HG03280 (cell line): ENCODE results near the gene IGSF9.
"Not testable (repeated sequence)": the region's sequence is repeated elsewhere in the genome, so short reads cannot be mapped to it uniquely, and the experiment has no call there.

Experiments used
- ATAC-seq: cut with Tn5 transposase; IDR thresholded peaks from one replicate; pipeline ENCODE4 v1.9.1; 2021; ENCODE audit warnings: mild to moderate bottlenecking, moderate library complexity; ENCODE audit not compliant: unreplicated experiment

Gene IGSF9

DNA sequence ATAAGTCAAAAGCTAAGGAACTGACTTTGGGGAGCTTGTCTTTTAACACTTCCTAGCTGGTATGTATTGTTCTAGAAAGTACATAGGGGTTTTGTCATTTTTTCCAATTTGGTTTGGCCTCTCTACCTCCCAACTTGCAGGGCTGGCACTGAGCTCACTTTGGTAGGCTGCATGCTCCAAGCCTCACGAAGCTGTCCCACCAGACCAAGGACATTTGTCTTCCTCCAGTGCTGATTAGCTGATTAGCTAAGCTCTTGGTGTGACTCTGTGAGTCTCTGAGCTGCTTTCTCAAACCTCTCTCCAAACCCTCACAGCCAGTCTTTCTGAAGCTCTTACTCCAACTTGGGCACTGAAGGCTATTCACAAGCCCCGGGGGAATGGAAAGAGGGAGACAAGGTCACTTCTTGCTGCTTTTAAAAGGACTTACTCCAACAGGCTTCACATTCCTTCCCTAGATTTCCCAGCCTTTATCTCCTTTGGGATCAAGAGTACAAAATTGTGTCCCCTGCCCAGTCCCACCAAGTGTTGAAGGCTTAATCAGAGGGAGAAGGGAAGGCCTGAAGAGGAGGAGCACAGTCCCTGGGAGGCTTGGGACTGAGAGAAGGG is 44.6 kb downstream of the IGSF9 start:
- no peak for ATAC-seq

DNA sequence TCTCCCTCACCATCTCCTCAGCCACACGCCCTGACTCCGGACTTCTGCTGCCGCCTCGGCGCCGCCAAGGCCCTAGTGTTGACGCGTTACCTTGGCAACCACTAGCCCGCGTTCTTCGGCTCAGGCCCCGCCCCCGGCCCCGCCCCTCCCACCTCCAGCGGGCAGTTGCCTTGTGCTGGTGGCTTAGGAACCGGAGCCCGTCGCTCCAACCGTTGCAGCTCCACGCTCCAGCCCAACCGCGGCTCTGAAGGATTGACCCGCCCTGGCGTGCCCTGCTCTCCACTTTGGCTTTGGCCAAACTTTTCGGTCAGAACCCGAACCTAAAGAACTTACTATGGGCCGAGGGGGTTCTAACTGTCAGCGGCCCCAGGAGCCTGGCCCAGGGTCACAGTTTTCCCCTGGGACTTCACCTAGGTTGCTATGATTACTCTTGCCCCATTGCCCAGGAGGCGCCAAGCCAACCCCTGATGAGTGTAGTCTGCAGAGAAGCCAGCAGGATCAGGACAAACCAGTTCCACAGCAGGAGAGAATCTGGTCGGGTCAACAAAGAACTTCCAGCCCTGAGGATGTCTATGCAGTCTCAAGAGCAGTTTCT is 45.2 kb downstream of the IGSF9 start, which contains the start of gene CFAP45:
TSS of gene CFAP45 (minus strand) at position 80 of the 595 bp plus-strand sequence. CDS start at position 13, 67 bp downstream.
- no peak for ATAC-seq

DNA sequence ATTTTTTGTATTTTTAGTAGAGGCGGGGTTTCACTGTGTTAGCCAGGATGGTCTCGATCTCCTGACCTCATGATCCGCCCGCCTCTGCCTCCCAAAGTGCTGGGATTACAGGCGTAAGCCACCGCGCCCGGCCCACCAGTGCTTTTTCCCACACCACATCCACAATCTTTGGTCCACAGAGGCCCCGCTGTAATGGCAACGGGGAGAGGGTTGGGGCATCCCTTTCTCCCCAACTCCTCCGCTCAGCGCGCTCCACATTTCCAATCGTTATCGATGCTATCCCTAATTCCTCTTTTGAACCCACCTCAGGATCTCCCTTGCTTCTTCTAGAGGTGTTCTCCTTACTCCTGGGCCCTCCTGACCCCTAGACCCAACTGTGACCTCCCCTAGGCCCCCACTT is 45.8 kb downstream of the IGSF9 start:
- not testable (repeated sequence) for ATAC-seq

DNA sequence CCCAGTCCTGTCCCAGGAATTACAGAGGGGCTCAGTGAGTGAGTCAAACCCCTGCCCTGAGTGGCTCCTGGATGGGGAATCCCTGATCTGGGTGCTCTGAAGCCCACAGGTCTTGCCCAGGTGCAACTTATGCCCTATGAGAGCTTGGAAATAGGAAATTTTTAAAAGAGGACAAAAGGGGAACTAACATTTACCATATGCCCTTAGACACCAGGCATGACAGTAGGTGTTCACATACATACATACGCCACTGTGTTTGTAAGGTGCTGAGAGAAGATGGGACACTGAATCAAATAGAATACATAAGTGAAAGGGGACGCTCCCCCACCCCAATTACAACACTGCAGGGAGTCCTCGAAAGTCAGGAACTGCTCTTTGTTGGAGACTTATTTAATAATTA is 46.9 kb downstream of the IGSF9 start:
- no peak for ATAC-seq

DNA sequence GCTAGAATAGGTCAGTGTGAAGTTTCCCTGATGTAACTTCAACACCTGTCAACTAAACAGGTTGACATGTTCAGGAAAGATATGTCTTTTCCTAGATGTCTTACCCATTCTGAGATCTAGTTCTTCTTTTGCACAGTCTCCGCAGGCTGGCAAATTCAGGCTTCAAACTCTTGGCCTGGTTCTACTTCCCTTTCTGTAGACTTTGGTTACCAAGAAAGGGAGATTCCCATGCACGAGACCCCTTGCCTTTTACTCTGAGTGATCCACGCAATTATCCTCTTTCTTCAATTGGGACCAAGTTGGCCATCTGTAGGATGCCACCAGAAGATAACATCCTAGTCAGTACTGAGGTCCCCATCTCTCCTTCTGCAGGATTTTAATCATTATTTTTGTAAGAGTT is 47.5 kb downstream of the IGSF9 start:
- no peak for ATAC-seq

DNA sequence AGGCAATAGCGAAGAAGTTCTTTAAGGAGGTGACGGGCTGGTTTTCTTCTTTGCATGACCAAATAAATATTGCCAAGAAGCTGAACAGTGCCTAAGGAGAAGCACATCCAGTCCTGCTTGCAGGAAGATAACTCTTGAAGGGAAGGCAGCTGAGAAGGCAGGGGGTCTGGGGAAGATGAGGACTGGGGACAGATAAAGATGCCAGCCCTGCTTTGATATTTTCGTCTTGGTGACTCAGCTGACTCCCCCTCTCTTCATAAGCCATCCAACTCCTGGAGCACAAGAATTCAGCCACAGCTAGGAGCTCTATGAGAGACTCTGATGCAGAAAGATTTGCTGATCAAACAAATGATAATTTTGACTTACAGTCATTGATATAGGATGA is 48.9 kb downstream of the IGSF9 start:
- ATAC-seq: no peak

DNA sequence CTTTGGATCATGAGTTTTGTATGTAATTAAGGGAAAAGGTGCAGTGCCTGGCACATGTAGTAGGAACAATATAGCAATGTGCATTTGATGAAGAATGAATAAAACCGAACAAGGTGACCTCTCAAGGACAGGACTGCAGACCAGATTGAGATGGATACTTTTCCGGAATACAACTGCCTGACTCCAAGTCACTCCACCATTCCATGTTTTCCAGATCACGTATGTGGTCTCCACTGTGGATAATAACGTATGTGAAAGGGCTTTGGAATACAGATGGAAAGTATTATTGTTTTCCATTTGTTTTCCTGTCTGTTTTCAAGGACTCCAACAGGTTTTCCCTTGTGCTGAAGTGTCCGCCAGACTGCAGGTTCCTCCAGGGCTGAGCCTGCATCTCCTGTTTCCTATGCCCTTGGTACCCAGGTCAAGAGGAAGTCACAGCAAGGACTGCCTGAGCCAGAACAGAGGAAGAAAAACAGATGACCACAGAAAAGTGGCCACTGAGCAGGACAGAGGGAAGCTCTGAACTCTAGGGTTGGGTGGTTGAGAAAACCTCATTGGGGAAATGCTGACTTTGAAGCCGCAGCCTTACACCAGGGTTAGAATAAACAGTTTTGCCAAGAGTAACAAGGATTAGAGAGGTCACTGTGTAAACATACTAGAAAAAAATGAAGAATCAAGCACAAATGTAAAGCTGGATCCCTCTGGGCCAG is 49.4 kb downstream of the IGSF9 start:
- no peak for ATAC-seq

DNA sequence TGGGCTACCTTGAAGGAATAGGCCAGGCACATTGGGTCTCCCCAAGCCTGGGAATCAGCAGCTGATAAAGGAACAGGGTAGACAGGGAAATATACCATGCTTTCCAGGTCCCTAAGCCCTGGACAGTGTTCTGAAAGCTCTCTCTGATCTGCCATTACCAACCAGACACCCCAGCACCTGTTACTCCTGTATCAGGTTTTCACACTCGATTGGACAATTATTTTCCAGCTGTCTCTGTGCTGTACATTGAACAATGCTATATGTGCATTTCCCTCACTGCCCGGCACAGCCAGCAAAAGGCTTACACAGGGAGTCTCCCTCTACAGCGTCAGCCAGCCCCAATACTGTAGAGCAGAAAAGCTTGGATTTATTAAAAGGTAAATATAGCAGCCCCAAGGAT is 50.1 kb downstream of the IGSF9 start:
- no peak for ATAC-seq

DNA sequence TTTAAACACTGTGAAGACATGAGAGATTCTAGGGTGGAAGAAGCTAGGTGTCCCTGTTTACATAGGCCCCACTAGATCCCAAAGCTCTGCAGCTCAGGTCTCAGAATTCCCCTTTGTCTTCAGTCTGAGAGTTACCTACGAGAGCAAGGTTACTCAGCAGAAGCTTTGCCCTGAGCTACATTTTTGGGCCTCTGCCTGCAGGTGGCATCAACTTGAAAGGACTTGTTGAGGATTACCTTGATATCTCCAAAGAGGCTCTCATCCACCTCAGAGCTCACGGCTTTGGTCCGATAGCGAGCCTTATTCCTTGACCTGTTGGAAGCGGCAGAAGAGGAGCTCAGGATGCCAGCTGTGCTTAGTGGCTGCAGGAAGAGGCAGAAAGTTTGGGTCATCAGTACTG is 52.5 kb downstream of the IGSF9 start:
- ATAC-seq: no peak

DNA sequence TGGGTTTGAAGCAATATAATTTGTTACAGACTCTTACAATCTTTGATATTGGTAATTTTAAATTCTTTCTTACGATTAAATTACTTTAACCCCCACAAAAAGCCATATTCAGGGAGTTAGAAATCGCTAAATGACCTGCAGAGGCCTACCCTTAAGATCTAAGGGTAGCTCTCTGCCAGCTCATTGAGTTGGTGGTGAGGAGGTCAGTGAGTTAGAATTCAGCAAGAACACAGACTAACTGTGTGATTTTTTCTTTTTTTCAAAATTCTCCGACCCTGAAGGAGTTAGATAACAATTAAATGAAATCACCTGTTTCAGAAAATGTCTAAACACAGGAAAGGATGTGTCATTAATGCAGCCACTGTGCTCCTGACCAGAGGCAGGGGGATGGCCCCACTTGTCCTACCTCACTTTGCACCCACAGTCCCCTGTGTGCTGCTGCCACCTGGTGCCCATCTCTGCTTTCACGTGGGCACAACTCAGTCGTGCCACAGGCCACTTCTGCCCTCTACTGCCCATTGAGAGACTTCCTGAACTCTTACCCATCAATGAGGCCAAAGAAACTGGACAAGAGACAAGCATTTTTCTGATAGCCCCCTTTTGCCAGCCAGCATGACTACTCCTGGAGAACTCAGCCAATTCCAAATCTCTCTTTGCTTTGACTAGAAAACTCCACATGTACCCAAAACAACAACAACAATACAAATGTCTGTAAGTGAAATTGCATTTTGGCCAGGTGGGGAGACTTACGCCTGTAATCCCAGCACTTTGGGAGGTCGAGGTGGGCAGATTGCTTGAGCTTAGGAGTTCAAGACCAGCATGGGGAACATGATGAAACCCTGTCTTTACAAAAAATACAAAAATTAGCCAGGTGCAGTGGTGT is 53.9 kb downstream of the IGSF9 start:
- no peak for ATAC-seq

DNA sequence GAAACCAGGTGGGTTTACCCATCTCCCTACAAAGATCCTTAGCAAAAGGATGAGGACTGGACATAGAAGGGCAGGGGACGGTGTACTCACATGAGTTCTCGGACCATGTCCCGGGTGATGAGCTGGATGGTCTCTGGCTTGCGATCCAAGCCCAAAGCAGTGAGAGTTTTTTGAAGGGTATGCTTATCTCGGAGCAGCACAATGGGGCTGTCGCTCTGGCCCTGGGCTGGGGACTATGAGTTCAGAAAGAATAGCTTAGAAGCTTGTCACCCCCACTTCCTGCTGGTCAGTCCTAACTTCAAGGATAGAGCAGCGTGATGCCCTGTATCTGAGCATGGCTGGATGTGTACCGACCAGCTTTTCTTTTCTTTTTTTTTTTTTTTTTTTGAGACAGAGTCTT is 55.0 kb downstream of the IGSF9 start:
- ATAC-seq: no peak

DNA sequence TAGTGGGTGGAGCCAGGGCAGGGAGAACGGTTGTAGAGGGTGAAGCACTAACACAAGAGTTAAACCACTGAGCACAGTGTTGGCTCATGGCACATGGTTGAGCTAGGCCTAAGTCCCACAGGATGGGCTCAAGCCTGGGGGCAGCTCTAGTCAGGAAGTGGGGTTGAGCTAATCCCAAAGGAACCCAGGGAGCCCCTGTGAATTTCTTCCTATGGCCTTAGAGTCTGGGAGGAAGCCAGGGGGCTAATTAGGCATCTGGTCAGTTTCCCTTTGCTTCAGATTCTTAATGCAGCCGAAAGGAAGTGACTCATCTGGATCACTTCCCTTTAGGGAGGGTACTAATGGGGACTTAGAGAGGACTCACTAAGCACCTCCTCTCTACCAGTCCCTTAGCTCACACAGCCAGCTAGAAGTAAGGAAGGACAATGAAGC is 55.6 kb downstream of the IGSF9 start:
- ATAC-seq: peak; percentile 82

DNA sequence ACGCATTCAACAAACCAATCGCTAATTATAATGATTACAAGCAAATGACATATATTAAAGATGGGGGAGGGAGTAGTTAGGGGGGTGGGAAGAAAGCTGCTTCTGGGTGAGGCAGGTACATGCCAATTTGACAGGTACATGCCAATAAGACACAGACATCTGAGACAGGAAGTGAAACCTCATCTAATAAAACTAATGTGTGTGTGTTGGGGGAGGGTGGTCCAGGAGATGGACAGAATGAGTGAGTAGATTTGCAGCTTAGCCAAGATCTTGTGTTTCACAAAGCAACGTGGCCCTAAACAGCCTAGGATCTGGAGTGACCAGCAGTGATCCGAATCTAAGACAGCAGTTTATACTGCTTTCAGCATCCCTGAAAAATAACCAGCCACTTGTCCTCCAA is 56.2 kb downstream of the IGSF9 start:
- no peak for ATAC-seq

DNA sequence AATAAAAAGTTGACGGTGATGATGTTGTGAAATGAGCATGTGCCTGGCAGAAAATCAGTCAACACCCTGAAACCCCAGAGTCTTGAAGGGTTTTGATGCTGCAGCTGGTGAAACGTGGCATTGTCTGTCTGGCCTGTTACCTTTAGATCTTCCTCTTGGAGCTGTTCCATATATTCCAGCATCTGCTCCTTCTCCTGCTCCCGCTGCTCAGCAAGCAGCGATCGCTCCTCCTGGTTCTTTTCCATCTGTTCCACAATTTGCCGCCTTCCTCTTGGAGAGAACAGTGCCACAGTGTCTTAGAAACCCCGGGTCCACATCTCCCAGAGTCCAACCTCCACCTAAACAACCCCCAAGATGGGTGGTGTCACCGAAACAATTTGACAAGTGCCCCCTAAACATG is 61.1 kb downstream of the IGSF9 start:
- no peak for ATAC-seq

DNA sequence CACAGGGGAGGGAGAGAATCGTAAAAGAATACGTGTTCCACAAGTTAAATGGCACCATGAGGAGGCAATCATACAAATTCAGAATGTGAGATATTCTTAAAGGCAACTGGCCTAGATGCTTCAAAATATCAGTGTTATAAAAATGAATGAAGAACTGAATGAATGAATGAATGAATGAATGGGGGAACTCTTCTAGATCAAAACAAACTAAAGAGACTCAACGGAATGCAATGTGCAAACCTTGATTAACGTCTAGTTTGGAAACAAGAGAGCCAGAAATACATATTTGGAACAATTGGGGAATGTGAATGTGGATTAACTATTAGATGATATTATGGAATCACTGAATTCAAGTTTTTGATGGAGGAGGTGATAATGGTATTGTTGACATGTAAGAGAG is 62.3 kb downstream of the IGSF9 start:
- no peak for ATAC-seq

DNA sequence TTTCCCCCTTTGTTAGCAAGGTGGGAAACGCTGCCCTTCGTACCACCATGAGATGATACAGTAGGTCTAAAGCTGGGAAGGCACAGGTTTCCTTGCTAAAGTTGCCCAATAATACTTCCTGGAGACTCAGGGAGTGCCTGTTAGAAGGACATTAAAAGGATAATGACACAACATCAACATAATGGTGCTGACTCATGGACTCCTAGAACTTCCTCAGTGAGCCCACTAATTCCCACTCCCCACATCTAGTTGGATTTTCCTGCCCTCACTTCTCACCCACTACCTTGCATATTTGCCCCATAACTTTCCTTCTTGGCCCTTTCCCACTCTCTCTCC is 62.9 kb downstream of the IGSF9 start:
- no peak for ATAC-seq

DNA sequence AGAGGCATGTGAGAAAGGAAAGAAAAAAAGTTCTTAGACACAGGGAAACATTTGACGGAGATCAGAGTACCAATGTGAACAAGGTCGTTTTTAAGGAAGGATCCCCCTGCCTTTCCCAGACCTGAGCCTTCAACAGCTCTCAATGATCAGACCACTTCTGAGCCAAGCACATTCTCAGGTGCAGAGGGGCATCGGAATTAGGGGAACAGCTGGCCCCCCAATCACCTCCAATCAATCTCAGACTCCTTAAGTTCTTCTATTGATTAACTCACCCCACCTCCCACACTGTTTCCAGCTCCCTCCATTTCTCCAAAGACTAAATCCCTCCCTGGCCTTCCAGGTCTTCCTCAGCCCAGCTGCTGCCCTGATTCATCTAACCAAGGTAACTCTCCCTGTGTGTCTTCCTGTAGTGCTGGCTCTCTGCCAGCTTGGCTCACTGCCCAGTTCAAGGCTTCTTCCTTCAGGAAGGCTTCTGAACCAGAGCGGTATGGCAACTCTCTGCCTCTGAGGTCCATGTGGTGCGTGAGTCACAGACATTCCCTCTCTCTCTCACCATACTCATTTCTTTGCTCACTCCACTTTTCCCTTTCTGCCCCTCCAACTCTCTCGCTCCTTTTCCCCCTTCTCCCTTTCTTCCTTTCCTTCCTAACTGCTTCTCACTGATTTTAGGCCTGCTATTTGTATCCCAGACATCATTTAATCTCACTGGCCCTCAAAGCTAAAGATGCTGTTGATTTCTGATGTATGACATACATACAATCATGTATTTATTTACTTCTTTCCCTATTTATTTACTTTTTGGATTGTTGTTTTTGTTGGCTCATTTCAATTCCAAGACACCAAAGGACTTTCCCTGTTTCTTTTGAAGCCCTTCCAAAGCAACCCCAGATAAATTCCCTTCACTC is 63.5 kb downstream of the IGSF9 start:
- no peak for ATAC-seq

DNA sequence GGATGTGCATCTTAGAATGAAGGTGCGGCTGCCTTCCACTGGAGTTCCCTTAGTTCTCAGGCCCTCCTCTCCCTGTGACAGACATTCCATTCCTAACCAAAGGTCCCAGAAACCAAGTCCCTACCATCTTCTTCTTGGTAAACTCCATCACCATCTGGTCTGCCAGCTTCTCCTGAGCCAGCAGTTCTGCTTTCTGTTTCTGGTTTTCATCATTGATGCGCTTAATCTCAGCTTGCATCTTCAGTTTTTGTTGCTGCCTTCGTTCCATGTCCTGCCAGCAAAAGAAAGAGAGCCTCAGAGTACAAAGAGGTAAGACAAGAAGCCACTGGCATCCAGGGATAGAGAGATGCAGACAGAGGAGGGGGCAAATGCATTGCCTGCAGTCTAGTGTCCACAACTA is 65.0 kb downstream of the IGSF9 start:
- no peak for ATAC-seq

DNA sequence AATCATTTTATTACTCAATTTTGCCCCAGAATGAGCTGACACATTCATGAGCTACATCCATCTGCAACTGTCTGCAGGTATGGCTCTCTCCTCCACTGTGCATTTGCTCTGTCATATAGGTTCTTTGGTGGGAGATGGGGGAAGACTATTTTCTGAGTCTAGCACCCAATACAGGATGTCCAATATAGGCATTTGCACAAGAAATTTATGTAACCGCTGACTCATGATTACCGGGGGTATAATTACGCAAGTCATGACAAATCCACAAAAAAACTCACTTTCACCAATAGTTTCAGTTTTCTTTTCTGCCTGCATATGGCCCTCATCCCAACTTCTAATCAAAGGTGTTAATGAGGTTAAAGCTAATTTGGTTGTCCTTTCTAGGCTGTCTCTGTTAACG is 65.4 kb downstream of the IGSF9 start:
- ATAC-seq: no peak

DNA sequence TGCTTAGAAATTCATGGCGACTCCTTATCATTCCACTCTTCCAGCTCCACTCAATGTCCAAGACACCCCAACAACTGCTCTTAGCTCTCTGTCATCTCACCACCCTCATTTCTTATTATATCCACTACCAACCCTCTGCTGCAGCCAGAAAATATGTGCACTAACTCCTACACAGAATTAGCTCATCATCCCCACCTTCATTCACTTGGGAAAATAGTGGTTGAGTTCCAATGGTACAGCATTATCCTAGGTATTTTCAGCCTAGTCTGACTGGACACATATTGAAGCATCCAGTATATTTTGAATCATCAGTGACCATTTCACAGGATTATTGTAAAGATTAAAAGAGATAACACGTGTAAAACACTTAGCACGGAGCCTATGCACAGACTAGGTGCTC is 66.3 kb downstream of the IGSF9 start:
- no peak for ATAC-seq
